T-helper 1 cell treated with Interleukin-12 subunit alpha and Interleukin-12 subunit beta and Interleukin-4 antibody, amounts not matched to agents 30 μg/mL and 1 μg/mL, for 36 hours (primary cell): Measurements from ENCODE around the gene ZNF407.

ENCODE experiments used
- H3K27ac Mint-ChIP-seq: one replicate; pipeline ENCODE4 v1.8.0; 2021; ENCODE audit warnings: mild to moderate bottlenecking, mixed read lengths
- H3K27me3 Mint-ChIP-seq: one replicate; pipeline ENCODE4 v1.8.0; 2021; ENCODE audit warnings: low read depth, mixed read lengths
- H3K36me3 Mint-ChIP-seq: one replicate; pipeline ENCODE4 v1.8.0; 2021; ENCODE audit warnings: low read depth, mixed read lengths
- H3K4me1 Mint-ChIP-seq: one replicate; pipeline ENCODE4 v1.8.0; 2021; ENCODE audit warnings: low read depth, mixed read lengths
- H3K4me3 Mint-ChIP-seq: one replicate; pipeline ENCODE4 v1.8.0; 2021; ENCODE audit warnings: mild to moderate bottlenecking, moderate library complexity, mixed read lengths
- H3K9me3 Mint-ChIP-seq: one replicate; pipeline ENCODE4 v1.8.0; 2021; ENCODE audit warnings: mixed read lengths

ZNF407 gene

GRCh38 chr18:74569401-74569800 lies 28.3 kb upstream of the ZNF407 start:
- Mint-ChIP-seq H3K27ac (no peak overlapping the region), H3K36me3 (peaks cover 6% of the 10 kb centered on the region), H3K9me3 (peaks cover 15% of the 10 kb centered on the region), H3K4me1 (no peaks in the 10 kb centered on the region), H3K4me3 (no peak overlapping the region), H3K27me3 (peaks cover 3% of the 10 kb centered on the region)

DNA sequence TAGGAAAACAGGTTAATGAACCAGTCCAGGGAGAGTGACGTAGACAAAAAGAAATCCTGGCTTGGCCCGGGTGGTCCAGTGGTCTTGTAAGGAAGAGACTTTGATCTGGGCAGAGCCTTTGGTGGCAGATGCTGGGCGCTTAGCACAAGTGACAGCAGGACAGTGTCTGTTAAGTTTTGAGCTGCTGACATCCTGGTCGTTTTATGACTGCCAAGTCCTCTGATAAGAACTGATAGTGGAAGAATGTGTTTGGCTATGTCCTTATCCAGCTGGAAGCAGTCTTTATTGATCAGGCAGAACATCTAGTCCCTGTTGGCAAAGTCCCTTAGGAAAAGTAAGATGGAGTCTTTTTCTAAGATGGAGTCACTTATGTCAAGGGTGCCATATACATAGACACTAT lies 27.4 kb upstream of the ZNF407 start:
- no peaks in the 10 kb centered on the region for H3K4me1 Mint-ChIP-seq
- H3K9me3 Mint-ChIP-seq, result peaks cover 15% of the 10 kb centered on the region
- H3K27me3 Mint-ChIP-seq, result peaks cover under 1% of the 10 kb centered on the region
- no peak overlapping the region for H3K4me3 Mint-ChIP-seq
- peaks cover 6% of the 10 kb centered on the region for H3K36me3 Mint-ChIP-seq
- no peak overlapping the region for H3K27ac Mint-ChIP-seq

DNA sequence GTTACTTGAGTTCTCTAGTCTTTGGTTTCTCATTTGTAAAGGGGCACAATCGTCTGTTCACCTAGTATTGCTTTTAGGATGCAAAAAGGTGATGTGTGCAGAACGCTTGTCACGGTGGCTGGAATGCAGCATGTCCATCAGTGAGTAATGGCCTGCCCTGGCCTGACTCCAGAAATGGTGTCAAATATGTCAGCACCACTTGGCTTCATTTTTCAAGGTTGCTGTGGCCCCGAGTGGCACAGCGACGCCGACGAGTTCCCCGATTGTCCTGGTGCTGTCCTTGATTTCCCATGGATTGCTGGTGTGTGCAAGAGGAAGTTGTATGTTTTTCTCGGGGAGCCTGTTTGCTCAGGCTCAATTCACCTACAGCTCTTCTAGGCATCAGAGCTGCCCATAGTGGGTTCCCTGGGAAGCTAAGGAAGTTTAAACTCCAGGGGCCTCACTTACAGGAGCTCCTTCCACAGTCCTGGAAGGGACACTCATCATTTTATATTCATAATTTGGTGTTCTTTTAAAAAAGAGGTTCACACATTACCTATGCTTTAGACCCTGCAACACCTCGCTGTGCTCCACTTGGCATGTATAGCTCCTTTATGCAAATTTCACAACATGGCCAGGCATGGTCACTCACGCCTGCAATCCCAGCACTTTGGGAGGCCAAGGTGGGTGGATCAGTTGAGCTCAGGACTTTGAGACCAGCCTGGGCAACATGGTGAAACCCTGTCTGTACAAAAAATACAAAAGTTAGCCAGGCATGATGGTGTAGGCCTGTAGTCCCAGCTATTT lies 25.6 kb upstream of the ZNF407 start:
- Mint-ChIP-seq H3K4me1 (no peaks in the 10 kb centered on the region), H3K27ac (no peak overlapping the region), H3K36me3 (peaks cover 5% of the 10 kb centered on the region), H3K27me3 (no peaks in the 10 kb centered on the region), H3K4me3 (no peak overlapping the region), H3K9me3 (peaks cover 5% of the 10 kb centered on the region)

DNA sequence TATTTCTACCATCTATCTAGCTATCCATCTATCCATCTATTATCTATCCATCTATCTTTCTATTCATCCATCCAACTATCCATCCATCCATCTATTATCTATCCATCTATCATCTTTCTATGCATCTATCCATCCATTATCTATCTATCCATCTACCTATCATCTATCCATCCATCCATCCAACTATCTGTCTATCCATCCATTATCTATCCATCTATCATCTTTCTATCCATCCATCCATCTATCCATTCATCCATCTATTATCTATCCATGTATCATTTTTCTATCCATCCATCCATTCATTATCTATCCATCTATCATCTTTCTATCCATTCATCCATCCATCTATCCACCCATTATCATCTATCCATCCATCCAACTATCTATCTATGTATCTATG lies 24.6 kb upstream of the ZNF407 start:
- Mint-ChIP-seq H3K4me3 (no peak overlapping the region), H3K4me1 (no peaks in the 10 kb centered on the region), H3K9me3 (no peaks in the 10 kb centered on the region), H3K27me3 (peaks cover 8% of the 10 kb centered on the region), H3K36me3 (peaks cover 3% of the 10 kb centered on the region), H3K27ac (no peak overlapping the region)

- Mint-ChIP-seq H3K27ac (no peak overlapping the region), H3K36me3 (no peaks in the 10 kb centered on the region), H3K27me3 (peaks cover 19% of the 10 kb centered on the region), H3K4me1 (no peaks in the 10 kb centered on the region), H3K4me3 (no peak overlapping the region), H3K9me3 (no peaks in the 10 kb centered on the region)
Observed at GRCh38 chr18:74574916-74575315, 22.8 kb upstream of the ZNF407 start.

GRCh38 chr18:74577019-74577418 lies 20.7 kb upstream of the ZNF407 start:
- Mint-ChIP-seq H3K36me3 (no peaks in the 10 kb centered on the region), H3K27me3 (peaks cover 25% of the 10 kb centered on the region), H3K27ac (no peak overlapping the region), H3K9me3 (no peaks in the 10 kb centered on the region), H3K4me3 (no peak overlapping the region), H3K4me1 (no peaks in the 10 kb centered on the region)

DNA sequence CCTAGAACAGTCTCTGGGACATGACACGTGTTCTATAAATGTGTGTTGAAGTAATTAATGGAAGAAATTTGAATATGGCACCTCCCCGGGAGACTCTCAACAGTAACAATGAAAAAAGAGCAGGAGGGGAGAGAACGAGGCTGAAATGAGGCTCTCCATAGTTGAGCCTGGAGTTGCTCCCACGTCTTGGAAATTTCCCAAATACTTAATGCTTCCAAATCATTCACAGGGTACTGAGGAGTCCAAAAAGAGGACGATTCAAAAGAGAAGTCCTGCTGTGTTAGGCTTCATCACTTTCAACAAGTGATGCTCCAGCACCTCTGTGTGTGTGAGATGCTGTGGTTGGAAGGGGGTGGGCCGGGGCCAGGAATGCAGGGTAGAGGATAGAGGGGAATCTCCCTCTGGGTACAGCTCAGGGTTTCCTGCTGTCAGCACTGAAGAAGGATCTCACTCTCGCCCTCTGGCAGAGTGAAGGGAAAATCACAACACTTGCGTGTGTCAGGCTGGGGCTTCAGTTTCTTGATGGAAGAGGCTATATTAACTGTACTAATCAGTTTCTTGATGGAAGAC lies 18.1 kb upstream of the ZNF407 start:
- no peaks in the 10 kb centered on the region for H3K9me3 Mint-ChIP-seq
- no peak overlapping the region for H3K4me3 Mint-ChIP-seq
- H3K27ac Mint-ChIP-seq, result no peak overlapping the region
- no peaks in the 10 kb centered on the region for H3K36me3 Mint-ChIP-seq
- no peaks in the 10 kb centered on the region for H3K4me1 Mint-ChIP-seq
- peaks cover 35% of the 10 kb centered on the region for H3K27me3 Mint-ChIP-seq

GRCh38 chr18:74582642-74583041 lies 15.0 kb upstream of the ZNF407 start:
- Mint-ChIP-seq H3K36me3 (no peaks in the 10 kb centered on the region), H3K27me3 (peaks cover 55% of the 10 kb centered on the region), H3K4me1 (no peaks in the 10 kb centered on the region), H3K9me3 (no peaks in the 10 kb centered on the region), H3K27ac (no peak overlapping the region), H3K4me3 (no peak overlapping the region)

DNA sequence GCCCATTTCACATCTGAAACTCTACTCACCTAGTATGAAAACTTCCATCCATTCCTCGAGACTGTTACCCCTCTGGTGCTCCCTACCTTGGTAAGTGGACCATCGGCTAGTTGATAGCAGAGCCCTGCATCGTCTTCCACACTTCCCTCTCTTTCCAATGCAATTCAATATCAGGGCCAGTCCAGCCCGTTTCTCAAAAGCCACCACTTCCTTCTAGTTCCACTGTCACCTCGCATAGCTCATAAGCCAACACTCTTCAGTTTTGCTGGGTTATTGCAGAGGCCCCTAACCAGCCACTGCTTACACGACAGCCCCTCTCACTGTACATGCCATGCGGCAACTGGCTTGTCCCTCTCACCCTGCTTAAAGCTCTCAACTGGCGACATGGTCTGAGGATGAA lies 10.2 kb upstream of the ZNF407 start:
- Mint-ChIP-seq H3K9me3 (no peaks in the 10 kb centered on the region), H3K27me3 (peaks cover 36% of the 10 kb centered on the region), H3K36me3 (no peaks in the 10 kb centered on the region), H3K4me3 (no peak overlapping the region), H3K27ac (no peak overlapping the region), H3K4me1 (peaks cover 7% of the 10 kb centered on the region)

- peaks cover 29% of the 10 kb centered on the region for H3K27me3 Mint-ChIP-seq
- no peak overlapping the region for H3K4me3 Mint-ChIP-seq
- H3K4me1 Mint-ChIP-seq, result peaks cover 9% of the 10 kb centered on the region
- H3K36me3 Mint-ChIP-seq, result peaks cover 9% of the 10 kb centered on the region
- H3K9me3 Mint-ChIP-seq, result no peaks in the 10 kb centered on the region
- H3K27ac Mint-ChIP-seq, result no peak overlapping the region
Observed at GRCh38 chr18:74589021-74589420, 8.6 kb upstream of the ZNF407 start.

- H3K27ac Mint-ChIP-seq, result no peak overlapping the region
- peaks cover 24% of the 10 kb centered on the region for H3K27me3 Mint-ChIP-seq
- H3K9me3 Mint-ChIP-seq, result no peaks in the 10 kb centered on the region
- H3K4me1 Mint-ChIP-seq, result peaks cover 9% of the 10 kb centered on the region
- H3K36me3 Mint-ChIP-seq, result peaks cover 12% of the 10 kb centered on the region
- no peak overlapping the region for H3K4me3 Mint-ChIP-seq
Observed at GRCh38 chr18:74589811-74590210, 7.9 kb upstream of the ZNF407 start.

DNA sequence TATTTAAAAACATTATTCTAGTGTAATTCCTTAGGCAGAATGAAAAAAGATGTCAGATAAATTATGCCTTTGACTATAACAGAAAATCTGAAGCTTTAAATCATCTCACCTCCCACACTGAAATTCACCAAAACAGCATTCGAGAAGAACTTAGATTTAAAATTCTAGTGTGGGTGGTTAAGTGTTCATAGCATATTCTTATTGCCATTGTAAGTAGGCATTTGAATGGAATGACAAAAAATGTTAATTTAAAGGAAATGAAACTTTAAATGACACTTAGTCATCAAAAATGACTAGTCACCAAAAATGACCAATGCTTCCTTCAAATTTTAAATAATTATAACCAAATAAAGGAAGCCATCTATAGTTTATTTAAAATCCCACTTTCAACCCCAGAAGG lies 7.0 kb upstream of the ZNF407 start:
- Mint-ChIP-seq H3K4me3 (no peak overlapping the region), H3K36me3 (peaks cover 18% of the 10 kb centered on the region), H3K27me3 (peaks cover 20% of the 10 kb centered on the region), H3K27ac (no peak overlapping the region), H3K9me3 (no peaks in the 10 kb centered on the region), H3K4me1 (peaks cover 17% of the 10 kb centered on the region)

- Mint-ChIP-seq H3K27ac (peak overlapping the region; percentile 66), H3K27me3 (no peaks in the 10 kb centered on the region), H3K4me1 (peaks cover 28% of the 10 kb centered on the region), H3K4me3 (peak overlapping the region; percentile 73), H3K36me3 (peaks cover 24% of the 10 kb centered on the region), H3K9me3 (no peaks in the 10 kb centered on the region)
Observed at GRCh38 chr18:74595431-74595830, 2.2 kb upstream of the ZNF407 start.

GRCh38 chr18:74597034-74597661 lies 522 bp upstream of the ZNF407 start:
- Mint-ChIP-seq H3K4me1 (peaks cover 30% of the 10 kb centered on the region), H3K27me3 (no peaks in the 10 kb centered on the region), H3K36me3 (peaks cover 29% of the 10 kb centered on the region), H3K9me3 (no peaks in the 10 kb centered on the region), H3K27ac (peak overlapping the region; percentile 98), H3K4me3 (peak overlapping the region; percentile 94)

GRCh38 chr18:74598350-74599001 lies 806 bp downstream of the ZNF407 start:
- H3K36me3 Mint-ChIP-seq, result peaks cover 24% of the 10 kb centered on the region
- H3K4me1 Mint-ChIP-seq, result peaks cover 29% of the 10 kb centered on the region
- no peaks in the 10 kb centered on the region for H3K27me3 Mint-ChIP-seq
- peak overlapping the region; percentile 94 for H3K4me3 Mint-ChIP-seq
- peak overlapping the region; percentile 84 for H3K27ac Mint-ChIP-seq
- no peaks in the 10 kb centered on the region for H3K9me3 Mint-ChIP-seq
